ENCODE results near the gene GALNTL6.

The GALNTL6 gene

GRCh38 chr4:172173206-172173605, 360.0 kb downstream of the GALNTL6 start:
- FAIRE-seq (no peak), DNase-seq (ENCODE audit: insufficient read length, low spot score) (no peak)

- DNase-seq (ENCODE audit: insufficient read length, low spot score) (no peak), FAIRE-seq (no peak)
Observed at GRCh38 chr4:172177382-172177781, 364.2 kb downstream of the GALNTL6 start.

DNA sequence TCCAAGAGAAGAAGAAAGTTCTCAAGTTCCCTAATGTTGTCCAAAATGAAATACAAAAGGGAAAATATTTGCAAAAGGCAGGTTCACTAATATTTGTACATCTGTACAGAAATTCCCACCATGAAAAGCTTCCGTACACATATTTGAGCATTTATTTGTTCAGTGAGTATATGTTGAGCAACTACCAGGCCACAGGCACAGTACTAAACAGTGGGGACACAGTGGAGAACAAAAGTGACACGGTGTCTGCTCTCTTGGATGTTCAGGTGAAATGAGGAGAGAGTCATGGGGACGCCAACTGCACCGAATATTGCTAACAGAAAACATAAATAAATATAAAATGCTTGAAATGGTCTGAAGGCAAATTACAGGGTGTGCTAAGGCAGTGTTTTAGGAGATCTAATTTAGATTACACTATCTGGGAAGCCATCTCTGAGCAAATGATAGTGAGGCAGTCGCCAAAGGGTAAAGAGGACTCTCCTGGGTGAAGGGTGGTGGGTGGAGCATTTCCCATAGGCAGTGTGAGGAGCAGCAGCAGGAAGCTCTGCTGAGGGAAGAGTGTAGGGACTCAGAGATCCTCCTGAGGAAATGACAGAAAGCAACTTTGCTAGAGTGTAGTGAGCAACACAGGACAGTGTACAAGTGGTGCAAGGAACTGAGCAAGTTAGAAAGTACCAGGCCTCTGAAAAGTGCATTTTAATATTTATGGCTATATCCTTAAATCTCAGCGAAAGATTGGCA, 375.2 kb downstream of the GALNTL6 start:
- no peak for FAIRE-seq
- DNase-seq (ENCODE audit: insufficient read length, low spot score): no peak

- DNase-seq (ENCODE audit: insufficient read length, low spot score) (no peak), FAIRE-seq (no peak)
Observed at GRCh38 chr4:172202480-172203076, 389.4 kb downstream of the GALNTL6 start.

DNA sequence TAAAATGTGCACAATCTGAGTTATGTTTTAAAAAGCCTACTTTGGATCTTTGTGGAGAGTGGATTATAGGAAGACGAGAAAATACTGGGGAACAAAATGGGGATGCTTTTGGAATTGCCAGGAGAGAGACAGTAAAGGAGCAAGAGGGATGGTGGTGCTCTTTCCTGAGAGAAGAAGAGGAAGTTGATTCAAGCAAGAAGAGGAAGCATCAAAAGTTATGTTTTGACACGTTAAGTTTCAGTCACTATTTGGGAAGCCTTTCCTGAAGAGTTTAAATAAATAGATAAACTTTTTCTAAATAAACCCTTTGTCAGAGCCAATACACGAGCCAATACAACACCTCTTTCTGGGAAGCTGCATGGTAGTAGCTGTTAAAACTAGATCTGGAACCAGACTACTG, 394.1 kb downstream of the GALNTL6 start:
- FAIRE-seq: no peak
- DNase-seq (ENCODE audit: insufficient read length, low spot score): no peak

GRCh38 chr4:172207886-172208285, 394.7 kb downstream of the GALNTL6 start:
- FAIRE-seq (no peak), DNase-seq (ENCODE audit: insufficient read length, low spot score) (no peak)

GRCh38 chr4:172220679-172221078, 407.5 kb downstream of the GALNTL6 start:
- FAIRE-seq (no peak), DNase-seq (ENCODE audit: insufficient read length, low spot score) (no peak)

DNA sequence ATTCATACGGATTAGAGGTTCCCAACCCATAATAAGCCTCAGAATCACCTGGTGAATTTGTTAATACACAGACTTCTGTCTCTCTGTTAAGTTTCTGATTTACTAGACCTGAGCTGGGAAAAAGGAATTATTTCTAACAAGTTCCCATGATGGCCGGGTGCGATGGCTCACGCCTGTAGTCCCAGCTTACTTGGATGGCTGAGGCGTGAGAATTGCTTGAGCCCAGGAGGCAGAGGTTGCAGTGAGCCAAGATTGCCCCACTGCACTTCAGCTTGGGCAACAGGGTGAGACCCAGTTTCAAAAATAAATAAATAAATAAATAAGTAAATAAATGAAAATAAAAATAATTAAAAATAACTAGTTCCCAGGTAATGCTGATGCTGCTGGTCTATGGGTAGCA, 412.3 kb downstream of the GALNTL6 start:
- FAIRE-seq (no peak), DNase-seq (ENCODE audit: insufficient read length, low spot score) (no peak)

DNA sequence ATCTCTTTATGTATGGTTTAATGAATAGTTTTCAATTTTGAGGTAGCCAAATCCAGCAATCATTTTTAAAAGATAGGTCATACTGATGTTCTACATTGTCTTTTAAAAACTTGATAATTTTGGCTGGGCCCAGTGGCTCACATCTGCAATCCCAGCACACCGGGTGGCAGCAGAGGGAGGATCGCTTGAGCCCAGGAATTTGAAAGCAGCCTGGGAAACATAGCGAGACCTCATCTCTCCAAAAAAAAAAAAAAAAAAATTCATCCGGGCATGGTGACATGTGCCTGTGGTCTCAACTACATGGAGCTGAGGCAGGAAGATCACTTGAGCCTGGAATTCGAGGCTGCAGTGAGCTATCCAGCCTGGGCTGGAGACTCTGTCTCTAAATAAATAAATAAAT, 419.8 kb downstream of the GALNTL6 start:
- no peak for FAIRE-seq
- no peak for DNase-seq (ENCODE audit: insufficient read length, low spot score)

GRCh38 chr4:172243551-172243950, 430.3 kb downstream of the GALNTL6 start:
- DNase-seq (ENCODE audit: insufficient read length, low spot score): no peak
- FAIRE-seq: no peak

GRCh38 chr4:172245516-172245915, 432.3 kb downstream of the GALNTL6 start:
- FAIRE-seq: no peak
- no peak for DNase-seq (ENCODE audit: insufficient read length, low spot score)

GRCh38 chr4:172253409-172253808, 440.2 kb downstream of the GALNTL6 start:
- DNase-seq (ENCODE audit: insufficient read length, low spot score) (no peak), FAIRE-seq (no peak)

GRCh38 chr4:172256820-172257219, 443.6 kb downstream of the GALNTL6 start:
- DNase-seq (ENCODE audit: insufficient read length, low spot score) (no peak), FAIRE-seq (no peak)

DNA sequence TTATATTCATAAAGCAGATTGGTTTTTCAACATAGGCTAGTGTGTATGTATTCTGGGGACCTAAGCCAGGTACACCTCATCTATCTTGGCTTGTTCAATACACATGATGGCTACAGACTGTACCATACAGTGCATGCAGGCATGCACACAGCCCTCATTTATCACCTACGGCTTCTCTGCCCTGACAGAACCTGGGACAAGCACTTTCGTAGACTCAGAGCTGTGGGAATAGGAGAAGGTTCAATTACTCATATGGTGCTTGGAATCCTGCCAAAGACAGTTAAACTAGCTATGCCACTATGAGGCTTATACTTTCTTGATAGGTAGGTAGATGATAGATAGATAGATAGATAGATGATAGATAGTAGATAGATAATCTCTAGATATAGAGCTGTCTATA, 457.2 kb downstream of the GALNTL6 start:
- FAIRE-seq (no peak), DNase-seq (ENCODE audit: insufficient read length, low spot score) (no peak)

DNA sequence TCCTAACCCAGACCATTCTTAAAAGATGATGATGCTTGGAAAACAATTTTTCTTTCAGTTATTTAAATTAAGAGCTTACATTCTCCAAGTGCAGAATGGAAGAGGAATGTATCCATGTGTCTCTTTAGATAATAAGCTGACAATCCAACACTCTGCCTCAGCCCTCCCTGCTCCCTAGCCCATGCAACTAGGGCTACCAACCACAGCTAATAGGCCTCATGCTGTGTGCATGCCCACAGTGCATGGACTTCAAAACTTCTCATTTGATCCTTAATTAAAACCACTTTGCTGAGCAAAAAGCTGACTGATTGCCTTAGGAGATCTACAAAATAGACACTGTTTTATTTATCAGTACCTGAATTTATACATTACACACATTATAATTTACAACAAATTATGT, 473.9 kb downstream of the GALNTL6 start:
- FAIRE-seq: no peak
- no peak for DNase-seq (ENCODE audit: insufficient read length, low spot score)

GRCh38 chr4:172305698-172306097, 492.5 kb downstream of the GALNTL6 start:
- FAIRE-seq (no peak), DNase-seq (ENCODE audit: insufficient read length, low spot score) (no peak)

DNA sequence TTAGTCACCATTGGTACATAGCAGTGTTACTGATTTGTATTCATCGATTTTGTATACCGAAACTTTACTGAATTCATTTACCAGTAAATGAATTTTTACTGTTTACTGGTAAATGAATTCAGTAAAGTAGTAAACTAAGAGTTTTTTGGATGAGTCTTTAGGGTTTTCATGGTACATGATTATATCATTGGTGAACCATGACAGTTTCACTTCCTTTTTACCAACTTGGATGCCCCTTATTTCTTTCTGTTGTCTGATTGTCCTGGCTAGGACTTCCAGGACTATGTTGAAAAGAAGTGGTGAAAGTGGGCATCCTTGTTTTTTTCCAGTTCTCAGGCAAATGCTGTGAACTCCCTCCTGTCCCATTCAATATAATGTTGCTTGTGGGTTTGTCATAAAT, 494.9 kb downstream of the GALNTL6 start:
- FAIRE-seq (no peak), DNase-seq (ENCODE audit: insufficient read length, low spot score) (no peak)

DNA sequence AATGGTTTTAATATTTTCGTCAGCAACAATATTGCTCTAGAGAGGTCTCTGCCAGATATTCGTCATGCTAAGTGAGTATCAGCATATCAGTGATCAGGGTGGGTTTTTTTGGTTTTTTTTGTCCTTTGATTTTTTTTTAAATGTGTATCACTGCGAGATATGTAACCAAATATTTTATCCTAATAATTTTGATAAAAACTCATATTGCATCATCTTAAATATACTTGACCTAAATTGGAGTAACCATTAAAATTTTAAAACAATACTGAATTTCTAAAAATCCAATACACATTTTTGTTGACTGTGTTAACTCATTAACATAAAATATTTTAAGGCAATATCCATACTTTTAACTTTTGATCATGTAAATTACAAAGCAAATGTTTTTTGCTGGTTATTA, 498.5 kb downstream of the GALNTL6 start:
- FAIRE-seq: no peak
- DNase-seq (ENCODE audit: insufficient read length, low spot score): no peak

- FAIRE-seq (no peak), DNase-seq (ENCODE audit: insufficient read length, low spot score) (no peak)
Observed at GRCh38 chr4:172323288-172323687, 510.1 kb downstream of the GALNTL6 start.

- no peak for DNase-seq (ENCODE audit: insufficient read length, low spot score)
- FAIRE-seq: no peak
Observed at GRCh38 chr4:172344308-172344938, 531.2 kb downstream of the GALNTL6 start.

DNA sequence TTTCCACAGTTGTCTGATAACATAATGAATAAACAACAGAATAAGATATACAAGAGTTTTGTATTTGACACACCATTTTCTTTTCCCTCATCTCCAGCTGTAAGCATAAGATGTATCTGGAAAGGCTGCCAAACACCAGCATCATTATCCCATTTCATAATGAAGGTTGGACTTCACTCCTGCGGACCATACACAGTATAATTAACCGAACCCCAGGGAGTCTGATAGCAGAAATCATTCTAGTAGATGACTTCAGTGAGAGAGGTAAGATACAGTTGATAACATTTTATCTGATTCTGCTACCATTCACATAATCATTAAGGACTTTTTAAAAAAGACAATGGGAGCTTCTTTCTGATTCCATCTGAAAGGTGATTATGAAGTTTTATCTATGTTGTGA, 535.2 kb downstream of the GALNTL6 start:
- no peak for DNase-seq (ENCODE audit: insufficient read length, low spot score)

GRCh38 chr4:172352356-172352755, 539.2 kb downstream of the GALNTL6 start:
- DNase-seq (ENCODE audit: insufficient read length, low spot score) (no peak), FAIRE-seq (no peak)

More for the DNA sequence above, 535.2 kb downstream of the GALNTL6 start:
- no peak for FAIRE-seq

Measured in GM19239 (cell line).